ENCODE measurements around the gene SP140L.
"Not testable (repeated sequence)": the region's sequence is repeated elsewhere in the genome, so short reads cannot be mapped to it uniquely, and the experiment has no call there.

DNA sequence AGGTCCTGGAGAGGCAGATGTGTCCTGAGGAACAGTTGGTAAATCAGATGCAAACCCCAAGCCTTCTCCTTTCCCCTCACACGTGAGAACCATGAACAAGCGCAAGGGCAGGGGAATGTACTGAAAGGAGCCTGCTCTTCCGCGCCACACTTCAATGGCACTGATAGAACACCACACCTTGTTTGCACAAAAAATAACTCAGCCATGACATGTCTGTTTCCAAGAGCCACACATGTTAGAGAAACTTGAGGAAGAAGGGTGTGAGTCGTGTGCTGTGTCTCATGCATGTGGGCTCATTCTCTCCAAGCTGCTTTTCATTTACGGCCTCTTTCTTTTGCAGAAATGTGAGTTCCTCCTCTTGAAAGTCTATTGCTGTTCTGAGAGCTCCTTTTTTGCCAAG lies 74.0 kb downstream of the SP140L start:
- TF ChIP-seq EZH2 (IDR thresholded peaks at IDR 0.05; ENCODE audit: insufficient read depth, poor library complexity, severe bottlenecking); EZH2phosphoT487 (IDR thresholded peaks at IDR 0.05; ENCODE audit: insufficient read depth, low read depth): not testable (repeated sequence)
